ENCODE data around the gene C2orf72.
"Not testable (repeated sequence)": the region's sequence is repeated elsewhere in the genome, so short reads cannot be mapped to it uniquely, and the experiment has no call there.

The C2orf72 gene

GRCh38 chr2:231004930-231005329 lies 32.4 kb upstream of the C2orf72 start:
- peaks cover 61% of the 10 kb centered on the region for H3K27me3 Mint-ChIP-seq
- H3K27ac Mint-ChIP-seq, H3K9me3 Mint-ChIP-seq, CTCF ChIA-PET, H3K36me3 Mint-ChIP-seq, H3K4me3 Mint-ChIP-seq, DNase-seq, H3K4me1 Mint-ChIP-seq: not testable (repeated sequence)

DNA sequence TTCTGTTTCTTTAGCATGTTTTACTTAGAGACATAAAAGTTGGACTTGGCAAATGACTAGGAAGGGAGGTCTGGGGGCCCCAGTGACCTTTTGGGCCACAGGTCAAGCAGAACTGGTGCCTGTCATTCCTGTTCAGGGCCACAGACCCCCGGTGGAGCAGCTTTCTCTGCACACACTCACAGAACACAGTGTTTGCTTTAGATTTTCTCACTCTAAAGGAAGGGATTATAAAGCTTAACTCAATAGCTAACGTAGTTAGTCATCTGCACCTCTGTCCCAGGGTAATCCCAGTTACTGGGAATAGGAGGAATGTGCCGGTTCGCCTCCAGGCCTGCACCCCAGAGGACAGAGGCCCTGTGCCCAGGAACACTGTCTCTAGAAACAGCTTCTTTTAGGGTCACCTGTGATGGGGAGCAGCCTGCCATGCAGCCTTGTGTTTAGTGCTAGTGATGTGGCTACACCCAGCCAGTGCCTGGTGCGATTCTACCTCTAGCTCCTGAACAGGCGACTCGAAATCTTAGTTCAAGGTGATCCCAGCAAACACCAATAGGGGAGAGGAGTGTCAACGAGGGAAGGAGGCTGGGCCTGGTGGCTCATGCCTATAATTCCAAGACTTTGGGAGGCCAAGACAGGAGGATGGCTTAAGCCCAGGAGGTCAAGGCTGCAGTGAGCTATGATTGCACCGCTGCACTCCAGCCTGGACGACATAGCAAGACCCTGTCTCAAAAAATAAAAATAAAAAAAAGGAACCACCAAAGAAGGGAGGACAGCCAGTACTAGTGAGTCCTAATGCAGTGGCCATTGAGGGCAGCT lies 29.8 kb upstream of the C2orf72 start:
- CTCF ChIA-PET = interaction anchor here (0.7 kb wide), 1 partner anchor 40 kb away, joined by 4 read pairs; no protein-coding TSS in a partner anchor
- no peak for DNase-seq
- H3K9me3 Mint-ChIP-seq = peaks cover 8% of the 10 kb centered on the region
- H3K36me3 Mint-ChIP-seq = no peaks in the 10 kb centered on the region
- H3K27me3 Mint-ChIP-seq = peaks cover 51% of the 10 kb centered on the region
- H3K4me1 Mint-ChIP-seq = no peaks in the 10 kb centered on the region
- H3K4me3 Mint-ChIP-seq = no peak overlapping the region
- no peak overlapping the region for H3K27ac Mint-ChIP-seq

- Mint-ChIP-seq H3K27ac (no peak overlapping the region), H3K4me3 (no peak overlapping the region), H3K4me1 (no peaks in the 10 kb centered on the region), H3K9me3 (peaks cover 8% of the 10 kb centered on the region), H3K36me3 (no peaks in the 10 kb centered on the region), H3K27me3 (peaks cover 45% of the 10 kb centered on the region)
- DNase-seq = no peak
- CTCF ChIA-PET = interaction anchor here (0.6 to 1.1 kb wide), 3 partner anchors 10 to 217 kb away, joined by 3 to 5 read pairs (median 3); no protein-coding TSS in a partner anchor
These were observed 29.2 kb upstream of the C2orf72 start for GRCh38 chr2:231008131-231008530.

DNA sequence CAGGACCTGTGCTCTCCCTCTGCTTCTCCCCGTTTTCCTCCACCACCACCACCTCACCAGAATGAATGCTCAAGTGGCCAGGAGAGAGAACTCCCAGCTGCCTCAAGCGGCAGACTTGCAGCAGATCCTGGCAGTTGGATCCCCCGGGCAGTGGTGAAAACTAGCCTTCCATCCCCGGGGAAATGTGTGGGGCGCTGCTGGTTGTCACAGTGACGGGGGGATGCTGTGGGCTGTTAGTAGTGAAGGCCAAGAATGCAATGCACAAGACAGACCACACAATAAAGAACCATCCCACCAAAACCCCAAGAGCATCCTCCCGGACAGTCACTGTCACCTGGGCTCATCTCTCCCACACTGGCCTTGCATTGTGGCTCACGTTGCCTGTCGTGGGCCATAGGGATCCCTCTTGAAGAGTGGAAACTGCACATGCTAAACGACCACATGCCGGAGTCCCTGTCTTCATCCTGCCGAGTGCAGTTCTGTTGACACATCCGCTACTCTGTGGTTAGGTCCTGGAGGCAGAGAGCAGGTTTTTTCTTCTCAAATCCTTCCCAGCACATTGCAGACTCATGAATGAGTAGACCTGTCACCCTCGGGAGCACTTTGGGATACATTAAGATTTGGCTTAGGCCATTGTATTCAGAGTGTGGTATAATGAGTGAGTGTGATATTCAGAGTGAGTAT lies 27.9 kb upstream of the C2orf72 start:
- no peak for DNase-seq
- no peaks in the 10 kb centered on the region for H3K36me3 Mint-ChIP-seq
- no peak overlapping the region for H3K4me3 Mint-ChIP-seq
- no peaks in the 10 kb centered on the region for H3K4me1 Mint-ChIP-seq
- H3K27me3 Mint-ChIP-seq = peaks cover 38% of the 10 kb centered on the region
- CTCF ChIA-PET = interaction anchor here (0.6 to 1.1 kb wide), 2 partner anchors 215 to 1016 kb away, joined by 3 read pairs; no protein-coding TSS in a partner anchor
- H3K9me3 Mint-ChIP-seq = peaks cover 8% of the 10 kb centered on the region
- H3K27ac Mint-ChIP-seq = no peak overlapping the region

DNA sequence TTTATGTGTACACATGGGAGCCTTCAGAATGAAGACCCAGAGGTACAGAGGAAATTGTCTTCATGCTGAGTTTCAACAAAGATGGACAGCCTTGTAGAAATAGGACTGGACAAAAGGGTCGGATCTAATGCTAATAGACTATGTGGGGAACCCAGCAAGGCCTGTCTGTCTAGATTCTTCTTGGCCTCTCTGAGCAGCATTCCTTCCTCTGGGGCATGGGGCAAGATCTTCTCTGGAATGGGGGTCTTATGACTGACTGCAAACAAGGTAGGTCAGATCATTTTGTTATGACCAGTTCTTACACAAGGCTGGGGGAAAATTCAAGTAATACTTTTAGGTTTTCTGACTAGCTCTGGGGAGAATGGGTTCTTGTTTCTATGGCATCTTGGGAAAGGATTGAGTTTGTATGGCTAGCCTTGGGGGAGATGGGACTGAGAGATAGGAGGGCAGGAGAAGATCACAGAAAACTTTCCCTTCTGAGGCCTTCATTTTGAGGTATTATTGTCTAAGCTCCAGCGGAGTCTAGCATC lies 27.1 kb upstream of the C2orf72 start:
- Mint-ChIP-seq H3K4me3 (no peak overlapping the region), H3K27me3 (peaks cover 42% of the 10 kb centered on the region), H3K9me3 (peaks cover 3% of the 10 kb centered on the region), H3K27ac (no peak overlapping the region), H3K36me3 (no peaks in the 10 kb centered on the region), H3K4me1 (no peaks in the 10 kb centered on the region)
- DNase-seq = no peak
- CTCF ChIA-PET = interaction anchor here (0.6 kb wide), 1 partner anchor 1017 kb away, joined by 3 read pairs; no protein-coding TSS in a partner anchor

- Mint-ChIP-seq H3K9me3 (no peaks in the 10 kb centered on the region), H3K27ac (no peak overlapping the region)
These were observed 25.8 kb upstream of the C2orf72 start for GRCh38 chr2:231011526-231011925.

GRCh38 chr2:231012463-231012862 lies 24.9 kb upstream of the C2orf72 start:
- Mint-ChIP-seq H3K9me3 (no peaks in the 10 kb centered on the region), H3K36me3 (no peaks in the 10 kb centered on the region)
- CTCF ChIA-PET = no interaction called here

More at GRCh38 chr2:231011526-231011925, 25.8 kb upstream of the C2orf72 start:
- H3K4me3 Mint-ChIP-seq = no peak overlapping the region
- H3K27me3 Mint-ChIP-seq = peaks cover 49% of the 10 kb centered on the region
- H3K4me1 Mint-ChIP-seq = no peaks in the 10 kb centered on the region
- DNase-seq = no peak
- CTCF ChIA-PET = no interaction called here
- no peaks in the 10 kb centered on the region for H3K36me3 Mint-ChIP-seq

GRCh38 chr2:231013820-231014219 lies 23.5 kb upstream of the C2orf72 start:
- CTCF ChIA-PET = no interaction called here
- no peak overlapping the region for H3K27ac Mint-ChIP-seq
- no peaks in the 10 kb centered on the region for H3K9me3 Mint-ChIP-seq
- H3K4me1 Mint-ChIP-seq = no peaks in the 10 kb centered on the region
- no peak for DNase-seq
- no peak overlapping the region for H3K4me3 Mint-ChIP-seq
- H3K27me3 Mint-ChIP-seq = peaks cover 50% of the 10 kb centered on the region
- no peaks in the 10 kb centered on the region for H3K36me3 Mint-ChIP-seq

More at GRCh38 chr2:231012463-231012862, 24.9 kb upstream of the C2orf72 start:
- peaks cover 52% of the 10 kb centered on the region for H3K27me3 Mint-ChIP-seq
- no peak overlapping the region for H3K4me3 Mint-ChIP-seq
- no peaks in the 10 kb centered on the region for H3K4me1 Mint-ChIP-seq
- no peak overlapping the region for H3K27ac Mint-ChIP-seq
- no peak for DNase-seq

- DNase-seq = no peak
- Mint-ChIP-seq H3K4me1 (no peaks in the 10 kb centered on the region), H3K9me3 (no peaks in the 10 kb centered on the region), H3K4me3 (no peak overlapping the region), H3K27me3 (peaks cover 52% of the 10 kb centered on the region), H3K27ac (no peak overlapping the region), H3K36me3 (no peaks in the 10 kb centered on the region)
- CTCF ChIA-PET = no interaction called here
These were observed 21.8 kb upstream of the C2orf72 start for GRCh38 chr2:231015478-231015877.

GRCh38 chr2:231015926-231016325 lies 21.4 kb upstream of the C2orf72 start:
- H3K36me3 Mint-ChIP-seq = no peaks in the 10 kb centered on the region

GRCh38 chr2:231016566-231017230 lies 20.6 kb upstream of the C2orf72 start:
- DNase-seq = no peak
- Mint-ChIP-seq H3K27me3 (peaks cover 46% of the 10 kb centered on the region), H3K4me1 (no peaks in the 10 kb centered on the region), H3K9me3 (no peaks in the 10 kb centered on the region), H3K4me3 (no peak overlapping the region), H3K27ac (no peak overlapping the region), H3K36me3 (no peaks in the 10 kb centered on the region)
- CTCF ChIA-PET = interaction anchor here (2.3 kb wide), 1 partner anchor 8 kb away, joined by 5 read pairs; no protein-coding TSS in a partner anchor

More at GRCh38 chr2:231015926-231016325, 21.4 kb upstream of the C2orf72 start:
- no peak overlapping the region for H3K4me3 Mint-ChIP-seq
- peaks cover 52% of the 10 kb centered on the region for H3K27me3 Mint-ChIP-seq
- no peaks in the 10 kb centered on the region for H3K4me1 Mint-ChIP-seq
- DNase-seq = no peak
- no peak overlapping the region for H3K27ac Mint-ChIP-seq
- CTCF ChIA-PET = no interaction called here
- H3K9me3 Mint-ChIP-seq = no peaks in the 10 kb centered on the region

DNA sequence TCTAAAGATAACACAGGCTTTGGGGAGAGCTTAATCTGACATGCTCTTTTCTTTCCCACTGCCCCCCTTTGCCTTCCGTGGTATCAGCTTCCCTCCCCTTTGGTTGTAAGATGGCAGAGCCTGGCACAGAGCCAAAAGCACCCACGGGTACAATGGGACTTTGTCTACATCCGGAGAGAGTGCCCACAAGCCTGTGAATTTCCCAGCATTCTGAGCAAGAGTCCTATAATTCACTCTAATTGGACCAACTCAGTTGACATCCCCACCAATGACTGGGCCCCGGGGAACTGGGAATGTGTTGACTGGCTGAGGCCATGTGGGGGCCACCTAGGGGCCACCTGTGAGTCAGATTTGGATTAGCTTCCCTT lies 20.1 kb upstream of the C2orf72 start:
- CTCF ChIA-PET = interaction anchor here (2.3 kb wide), 1 partner anchor 9 kb away, joined by 5 read pairs; no protein-coding TSS in a partner anchor
- Mint-ChIP-seq H3K4me1 (no peaks in the 10 kb centered on the region), H3K4me3 (no peak overlapping the region), H3K9me3 (no peaks in the 10 kb centered on the region), H3K36me3 (no peaks in the 10 kb centered on the region), H3K27me3 (peaks cover 41% of the 10 kb centered on the region), H3K27ac (no peak overlapping the region)
- no peak for DNase-seq

GRCh38 chr2:231018184-231018583 lies 19.1 kb upstream of the C2orf72 start:
- Mint-ChIP-seq H3K4me3 (no peak overlapping the region), H3K9me3 (no peaks in the 10 kb centered on the region), H3K4me1 (no peaks in the 10 kb centered on the region), H3K27me3 (peaks cover 42% of the 10 kb centered on the region), H3K27ac (no peak overlapping the region), H3K36me3 (no peaks in the 10 kb centered on the region)
- no peak for DNase-seq
- CTCF ChIA-PET = interaction anchor here (2.3 kb wide), 1 partner anchor 10 kb away, joined by 5 read pairs; no protein-coding TSS in a partner anchor

DNA sequence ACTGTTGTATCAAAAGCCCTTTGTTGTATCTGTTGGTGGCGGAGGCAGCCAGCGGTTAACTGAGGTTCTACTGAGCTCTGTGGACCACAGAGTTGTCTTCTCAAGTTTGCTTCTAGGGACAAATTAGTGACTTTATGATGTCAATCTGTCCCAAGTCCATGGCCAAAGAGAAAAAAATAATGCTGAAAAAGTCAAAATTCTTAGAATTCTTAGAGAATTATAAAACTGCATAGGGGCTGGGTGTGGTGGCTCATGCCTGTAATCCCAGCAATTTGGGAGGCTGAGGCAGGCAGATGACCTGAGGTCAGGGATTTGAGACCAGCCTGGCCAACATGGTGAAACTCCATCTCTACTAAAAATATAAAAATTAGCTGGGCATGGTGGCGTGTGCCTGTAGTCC lies 12.3 kb upstream of the C2orf72 start:
- H3K27me3 Mint-ChIP-seq = peaks cover 17% of the 10 kb centered on the region
- H3K9me3 Mint-ChIP-seq, H3K4me3 Mint-ChIP-seq, DNase-seq, CTCF ChIA-PET, H3K4me1 Mint-ChIP-seq, H3K36me3 Mint-ChIP-seq, H3K27ac Mint-ChIP-seq: not testable (repeated sequence)
